Measurements from ENCODE around the gene MSLN.

DNA sequence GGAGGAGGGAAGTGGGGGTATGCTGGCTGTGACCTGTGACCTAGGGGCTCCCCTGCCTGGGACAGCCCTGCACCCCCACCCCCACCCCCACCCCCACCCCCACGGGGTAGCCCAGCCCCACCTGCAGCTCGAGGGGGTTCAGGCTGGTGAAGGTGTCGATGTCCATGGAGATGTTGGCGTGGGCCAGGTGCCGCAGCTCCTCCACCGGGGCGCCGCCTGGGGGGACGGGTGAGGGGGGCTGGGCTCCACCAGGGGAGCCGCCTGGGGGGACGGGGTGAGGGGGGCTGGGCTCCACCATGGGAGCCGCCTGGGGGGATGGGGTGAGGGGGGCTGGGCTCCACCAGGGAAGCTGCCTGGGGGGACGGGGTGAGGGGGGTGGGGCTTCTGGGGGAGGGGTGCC, 9.9 kb downstream of the MSLN start:
- TF ChIP-seq CTCF (IDR thresholded peaks at IDR 0.05 in 8 of 11, conservative IDR thresholded peaks at IDR 0.05 in 3 of 11) = no peak
- TF ChIP-seq POLR2AphosphoS5 (IDR thresholded peaks at IDR 0.05) = no peak

Measured in spleen (tissue), 7 donors.